Measurements from ENCODE around the gene HRC. TPM values are rescaled to one million over a fixed set of nuclear protein-coding genes. Genes with fewer than 3 reads are reported as not detected.

Gene HRC
- total RNA-seq, 4 donors from 2014 or later, result 0.47 to 1.0 (median 0.53) TPM; not detected in 1

- WGBS, result 84% methylated on average over 32 of the region's 33 CpGs
- TF ChIP-seq POLR2AphosphoS5 (IDR thresholded peaks at IDR 0.05) (no peak), EP300 (IDR thresholded peaks at IDR 0.05) (no peak), POLR2A (IDR thresholded peaks at IDR 0.05) (no peak)
- TF ChIP-seq, protein P1, sequence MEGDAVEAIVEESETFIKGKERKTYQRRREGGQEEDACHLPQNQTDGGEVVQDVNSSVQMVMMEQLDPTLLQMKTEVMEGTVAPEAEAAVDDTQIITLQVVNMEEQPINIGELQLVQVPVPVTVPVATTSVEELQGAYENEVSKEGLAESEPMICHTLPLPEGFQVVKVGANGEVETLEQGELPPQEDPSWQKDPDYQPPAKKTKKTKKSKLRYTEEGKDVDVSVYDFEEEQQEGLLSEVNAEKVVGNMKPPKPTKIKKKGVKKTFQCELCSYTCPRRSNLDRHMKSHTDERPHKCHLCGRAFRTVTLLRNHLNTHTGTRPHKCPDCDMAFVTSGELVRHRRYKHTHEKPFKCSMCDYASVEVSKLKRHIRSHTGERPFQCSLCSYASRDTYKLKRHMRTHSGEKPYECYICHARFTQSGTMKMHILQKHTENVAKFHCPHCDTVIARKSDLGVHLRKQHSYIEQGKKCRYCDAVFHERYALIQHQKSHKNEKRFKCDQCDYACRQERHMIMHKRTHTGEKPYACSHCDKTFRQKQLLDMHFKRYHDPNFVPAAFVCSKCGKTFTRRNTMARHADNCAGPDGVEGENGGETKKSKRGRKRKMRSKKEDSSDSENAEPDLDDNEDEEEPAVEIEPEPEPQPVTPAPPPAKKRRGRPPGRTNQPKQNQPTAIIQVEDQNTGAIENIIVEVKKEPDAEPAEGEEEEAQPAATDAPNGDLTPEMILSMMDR (IDR thresholded peaks at IDR 0.05), result no peak
- Histone ChIP-seq H3K4me1 (peaks cover 8% of the 10 kb centered on the region), H3K4me3 (no peak overlapping the region), H3K27ac (no peak overlapping the region), H3K9me3 (no peaks in the 10 kb centered on the region), H3K27me3 (no peaks in the 10 kb centered on the region), H3K36me3 (peaks cover 100% of the 10 kb centered on the region)
- DNase-seq (ENCODE audit: low spot score in 2 of 2), result no peak
Measured at GRCh38 chr19:49103331-49104085, 51.7 kb downstream of the HRC start.

DNA sequence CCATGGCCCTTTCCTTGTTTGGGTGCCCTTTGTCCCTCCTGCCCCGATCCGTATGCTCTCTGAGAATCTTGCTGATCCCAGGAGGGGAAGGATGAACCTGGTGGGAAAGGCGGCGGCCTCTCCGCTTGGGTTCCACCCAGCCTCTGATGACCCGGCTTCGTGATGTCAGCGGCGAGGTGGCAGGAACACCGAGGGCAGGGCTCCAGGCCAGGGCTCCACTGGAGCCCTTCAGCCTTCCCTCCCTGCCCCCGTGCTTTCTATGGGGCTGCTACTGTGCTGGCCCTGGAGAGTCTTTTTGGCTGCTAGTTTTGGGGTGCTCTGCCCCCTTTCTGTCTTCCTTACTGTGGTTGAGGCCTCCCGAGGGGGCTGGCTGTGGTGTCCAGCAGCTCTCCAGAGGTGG, 52.9 kb downstream of the HRC start:
- Histone ChIP-seq H3K36me3 (peaks cover 94% of the 10 kb centered on the region), H3K27ac (no peak overlapping the region), H3K4me1 (peaks cover 16% of the 10 kb centered on the region), H3K4me3 (no peak overlapping the region), H3K9me3 (no peaks in the 10 kb centered on the region), H3K27me3 (no peaks in the 10 kb centered on the region)
- no peak for DNase-seq (ENCODE audit: low spot score in 2 of 2)
- TF ChIP-seq EP300 (IDR thresholded peaks at IDR 0.05) (no peak), POLR2A (IDR thresholded peaks at IDR 0.05) (no peak), POLR2AphosphoS5 (IDR thresholded peaks at IDR 0.05) (no peak)
- TF ChIP-seq, protein P1 (IDR thresholded peaks at IDR 0.05), result no peak
- 88% methylated on average over 12 of the region's 12 CpGs for WGBS

Other genes with a start within 250 kb of the HRC start
- under 1 TPM in 1 of 4 donors, not detected in 3; 0.59 TPM for gene DHDH, start 221.7 kb downstream of the HRC start, total RNA-seq
- gene BAX, start 200.5 kb downstream of the HRC start, total RNA-seq, result 10 to 100 TPM; 25.1 to 29.6 (median 27.5) TPM
- gene FTL, start 190.1 kb downstream of the HRC start, total RNA-seq, result 1,000 to 10,000 TPM in 3 of 4 donors, 100 to 1,000 TPM in 1; 883 to 1,582 (median 1,278) TPM
- 10 to 100 TPM; 26.4 to 42.0 (median 31.6) TPM for gene GYS1, start 162.1 kb downstream of the HRC start, total RNA-seq
- 10 to 100 TPM; 37.3 to 70.3 (median 68.8) TPM for gene RUVBL2, start 161.5 kb downstream of the HRC start, total RNA-seq
- gene LHB, start 138.3 kb downstream of the HRC start, total RNA-seq, result not detected
- gene CGB3, start 131.1 kb downstream of the HRC start, total RNA-seq, result not detected
- not detected for gene CGB2, start 123.5 kb downstream of the HRC start, total RNA-seq
- gene CGB1, start 118.5 kb downstream of the HRC start, total RNA-seq, result not detected
- gene CGB5, start 111.5 kb downstream of the HRC start, total RNA-seq, result 1 to 10 TPM in 1 of 4 donors, not detected in 3; 2.5 TPM
- gene CGB8, start 106.3 kb downstream of the HRC start, total RNA-seq, result not detected
- 10 to 100 TPM in 1 of 4 donors, 1 to 10 TPM in 3; 2.9 to 27.4 (median 4.3) TPM for gene CGB7, start 97.6 kb downstream of the HRC start, total RNA-seq
- gene NTF4, start 90.6 kb downstream of the HRC start, total RNA-seq, result 10 to 100 TPM in 2 of 4 donors, 1 to 10 TPM in 2; 7.8 to 22.5 (median 13.1) TPM
- gene KCNA7, start 82.7 kb downstream of the HRC start, total RNA-seq, result not detected
- 100 to 1,000 TPM; 207 to 788 (median 322) TPM for gene SNRNP70, start 69.9 kb downstream of the HRC start, total RNA-seq
- 10 to 100 TPM; 20.0 to 39.8 (median 32.3) TPM for gene LIN7B, start 41.0 kb downstream of the HRC start, total RNA-seq
- gene C19orf73, start 36.3 kb downstream of the HRC start, total RNA-seq, result 1 to 10 TPM in 3 of 4 donors, not detected in 1; 5.2 to 9.3 (median 5.9) TPM
- 10 to 100 TPM; 42.7 to 50.1 (median 46.6) TPM for gene PPFIA3, start 35.9 kb downstream of the HRC start, total RNA-seq
- gene TRPM4, start 2.4 kb upstream of the HRC start, total RNA-seq, result 10 to 100 TPM; 45.2 to 87.6 (median 62.4) TPM
- gene SLC6A16, start 169.8 kb upstream of the HRC start, total RNA-seq, result 1 to 10 TPM in 1 of 4 donors, under 1 TPM in 2, not detected in 1; 0.23 to 1.4 (median 0.34) TPM
- gene CD37, start 180.0 kb upstream of the HRC start, total RNA-seq, result 10 to 100 TPM in 1 of 4 donors, 1 to 10 TPM in 3; 2.9 to 25.7 (median 5.0) TPM
- gene TEAD2, start 207.0 kb upstream of the HRC start, total RNA-seq, result 10 to 100 TPM; 10.6 to 15.4 (median 13.2) TPM
- not detected for gene DKKL1, start 208.5 kb upstream of the HRC start, total RNA-seq
- not detected for gene KASH5, start 232.9 kb upstream of the HRC start, total RNA-seq

Data from suprapubic skin (tissue), 4 donors.